Activated CD4-positive, CD25-positive, alpha-beta regulatory T cell treated with anti-CD3 and anti-CD28 coated beads, Interleukin-2, amount 50 U/mL, for 16 hours (primary cell): ENCODE measurements around the gene SLC23A2.

Source experiments
- DNase-seq: peaks from one replicate; pipeline ENCODE4 v3.0.0-alpha.2; 2020; ENCODE audit warnings: low read depth, low spot score

The SLC23A2 gene

GRCh38 chr20:4846821-4847220 is 154.5 kb downstream of the SLC23A2 start:
- no peak for DNase-seq

- DNase-seq = no peak
Observed at GRCh38 chr20:4844751-4845465, 156.4 kb downstream of the SLC23A2 start.

GRCh38 chr20:4844325-4844724 is 157.0 kb downstream of the SLC23A2 start:
- DNase-seq = no peak

GRCh38 chr20:4840801-4841200 is 160.5 kb downstream of the SLC23A2 start:
- DNase-seq = no peak

GRCh38 chr20:4838526-4838925 is 162.8 kb downstream of the SLC23A2 start:
- DNase-seq = no peak

- DNase-seq = no peak
Observed at GRCh38 chr20:4837760-4838159, 163.6 kb downstream of the SLC23A2 start.

- no peak for DNase-seq
Observed at GRCh38 chr20:4836935-4837334, 164.4 kb downstream of the SLC23A2 start.

GRCh38 chr20:4836473-4836872 is 164.8 kb downstream of the SLC23A2 start:
- DNase-seq = no peak

GRCh38 chr20:4835244-4836177 is 165.8 kb downstream of the SLC23A2 start:
- DNase-seq = no peak

GRCh38 chr20:4833074-4833728 is 168.1 kb downstream of the SLC23A2 start:
- no peak for DNase-seq

GRCh38 chr20:4832469-4832868 is 168.8 kb downstream of the SLC23A2 start:
- no peak for DNase-seq

- DNase-seq = no peak
Observed at GRCh38 chr20:4830696-4831095, 170.6 kb downstream of the SLC23A2 start.

GRCh38 chr20:4830259-4830658 is 171.1 kb downstream of the SLC23A2 start:
- DNase-seq = no peak

GRCh38 chr20:4829514-4830215 is 171.6 kb downstream of the SLC23A2 start:
- DNase-seq = no peak

GRCh38 chr20:4828830-4829513 is 172.3 kb downstream of the SLC23A2 start:
- no peak for DNase-seq

- DNase-seq = no peak
Observed at GRCh38 chr20:4821590-4821989, 179.7 kb downstream of the SLC23A2 start.

GRCh38 chr20:4820806-4821518 is 180.3 kb downstream of the SLC23A2 start:
- DNase-seq = no peak

GRCh38 chr20:4819901-4820300 is 181.4 kb downstream of the SLC23A2 start:
- no peak for DNase-seq

- DNase-seq = no peak
Observed at GRCh38 chr20:4817230-4817671, 184.1 kb downstream of the SLC23A2 start.

- no peak for DNase-seq
Observed at GRCh38 chr20:4815628-4816027, 185.7 kb downstream of the SLC23A2 start.
